Activated CD8-positive, alpha-beta T cell treated with anti-CD3 and anti-CD28 coated beads for 36 hours (primary cell): Measurements from ENCODE around the gene SPATA7. TPM values are rescaled to one million over a fixed set of nuclear protein-coding genes. Genes with fewer than 3 reads are reported as not detected.

Experiments used
- ATAC-seq: fragments of 200-7000 bp; cut with Tn5 transposase; one replicate; pipeline ENCODE4 v1.10.0; 2021; ENCODE audit warnings: mild to moderate bottlenecking, moderate library complexity
- CTCF ChIA-PET: fragments of 350-600 bp; sonication (Branson Sonifier 250); formaldehyde crosslinking; loops from one replicate; lab custom pipeline; 2021; ENCODE audit warnings: antibody characterized with exemption; lab: Charles Lee
- POLR2A ChIA-PET: fragments of 350-600 bp; sonication (Branson Sonifier 250); formaldehyde crosslinking; loops from one replicate; lab custom pipeline; 2021; ENCODE audit warnings: antibody characterized with exemption; lab: Charles Lee
- DNase-seq: peaks from one replicate; pipeline ENCODE4 v3.0.0-alpha.2; 2020
- H3K27ac Mint-ChIP-seq: one replicate; pipeline ENCODE4 v1.8.0; 2021; ENCODE audit warnings: mild to moderate bottlenecking, mixed read lengths
- H3K27me3 Mint-ChIP-seq: one replicate; pipeline ENCODE4 v1.8.0; 2021; ENCODE audit warnings: mixed read lengths
- H3K36me3 Mint-ChIP-seq: one replicate; pipeline ENCODE4 v1.8.0; 2021; ENCODE audit warnings: low read depth, mixed read lengths
- H3K4me1 Mint-ChIP-seq: one replicate; pipeline ENCODE4 v1.8.0; 2021; ENCODE audit warnings: low read depth, mixed read lengths
- H3K4me3 Mint-ChIP-seq: one replicate; pipeline ENCODE4 v1.8.0; 2021; ENCODE audit warnings: mild to moderate bottlenecking, moderate library complexity, mixed read lengths
- H3K9me3 Mint-ChIP-seq: one replicate; pipeline ENCODE4 v1.8.0; 2021; ENCODE audit warnings: mixed read lengths
- intact Hi-C: fragments of 100-400 bp; cut with micrococcal nuclease; formaldehyde crosslinking; loops from one replicate; pipeline ENCODE4 v1.10.0; 2022
- total RNA-seq, 2 experiments: library from RNA; stranded (reverse); gene quantifications; one replicate each; pipeline ENCODE4 v1.2.3, GENCODE V29; 2021
- TF ChIP-seq, protein P1 (sequence below): fragments of 200-600 bp; IDR thresholded peaks from one replicate; pipeline ENCODE4 v1.8.0; 2022; ENCODE audit warnings: antibody characterized with exemption, mild to moderate bottlenecking

Gene SPATA7
- total RNA-seq, 2 experiments from 2014 or later = 3.0 to 3.1 TPM

DNA sequence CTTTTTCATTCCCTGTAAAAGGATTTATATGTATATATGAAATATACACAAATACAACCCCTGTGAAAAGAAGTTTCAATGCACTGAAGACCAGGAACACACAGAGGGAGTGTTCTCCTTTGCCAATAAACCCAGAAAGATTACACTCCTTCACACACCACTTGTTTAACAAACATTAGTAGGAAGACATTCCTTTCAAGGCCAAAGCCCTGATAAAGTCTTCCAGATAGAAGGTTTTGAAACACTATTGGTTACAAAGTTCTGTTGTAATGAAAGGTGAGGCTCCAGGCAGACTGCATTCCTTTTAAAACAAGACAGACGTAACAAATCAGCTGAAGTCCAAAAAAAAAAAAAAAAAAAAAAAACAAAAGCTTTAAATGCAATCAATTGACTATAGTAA, 88.3 kb downstream of the SPATA7 start:
- ChIA-PET CTCF (no interaction called here), POLR2A (no interaction called here)
- Mint-ChIP-seq H3K4me1 (no peaks in the 10 kb centered on the region), H3K9me3 (no peaks in the 10 kb centered on the region), H3K4me3 (no peak overlapping the region), H3K27me3 (no peaks in the 10 kb centered on the region), H3K36me3 (no peaks in the 10 kb centered on the region), H3K27ac (no peak overlapping the region)
- intact Hi-C loops = no loop called here
- DNase-seq (no peak), ATAC-seq (no peak)
- TF ChIP-seq, protein P1, sequence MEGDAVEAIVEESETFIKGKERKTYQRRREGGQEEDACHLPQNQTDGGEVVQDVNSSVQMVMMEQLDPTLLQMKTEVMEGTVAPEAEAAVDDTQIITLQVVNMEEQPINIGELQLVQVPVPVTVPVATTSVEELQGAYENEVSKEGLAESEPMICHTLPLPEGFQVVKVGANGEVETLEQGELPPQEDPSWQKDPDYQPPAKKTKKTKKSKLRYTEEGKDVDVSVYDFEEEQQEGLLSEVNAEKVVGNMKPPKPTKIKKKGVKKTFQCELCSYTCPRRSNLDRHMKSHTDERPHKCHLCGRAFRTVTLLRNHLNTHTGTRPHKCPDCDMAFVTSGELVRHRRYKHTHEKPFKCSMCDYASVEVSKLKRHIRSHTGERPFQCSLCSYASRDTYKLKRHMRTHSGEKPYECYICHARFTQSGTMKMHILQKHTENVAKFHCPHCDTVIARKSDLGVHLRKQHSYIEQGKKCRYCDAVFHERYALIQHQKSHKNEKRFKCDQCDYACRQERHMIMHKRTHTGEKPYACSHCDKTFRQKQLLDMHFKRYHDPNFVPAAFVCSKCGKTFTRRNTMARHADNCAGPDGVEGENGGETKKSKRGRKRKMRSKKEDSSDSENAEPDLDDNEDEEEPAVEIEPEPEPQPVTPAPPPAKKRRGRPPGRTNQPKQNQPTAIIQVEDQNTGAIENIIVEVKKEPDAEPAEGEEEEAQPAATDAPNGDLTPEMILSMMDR = no peak

DNA sequence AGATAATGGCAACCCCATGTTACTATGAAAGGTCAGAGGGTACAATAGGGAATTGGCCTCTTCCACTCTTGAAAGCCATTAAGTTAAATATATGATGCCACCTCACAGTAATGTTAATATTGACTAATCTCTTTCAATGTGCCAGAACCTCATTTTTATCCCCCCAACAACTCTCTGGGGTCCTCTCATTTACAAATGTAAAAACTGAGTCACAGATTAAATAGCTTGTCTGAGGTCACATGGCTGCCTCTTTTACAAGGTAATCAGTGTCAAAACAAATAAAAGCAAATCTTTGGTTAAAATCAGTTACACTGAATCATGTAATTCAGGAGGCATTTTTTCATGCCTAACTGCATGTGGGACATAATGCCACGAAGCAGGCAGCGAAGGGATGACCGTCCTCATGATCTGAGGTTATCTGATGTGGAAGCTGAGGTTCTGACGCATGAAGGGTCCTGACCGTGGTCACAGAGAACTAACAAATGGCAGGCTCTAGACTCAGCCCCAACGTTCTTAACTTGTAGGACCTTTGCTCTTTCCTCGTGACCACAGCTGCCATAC, 90.8 kb downstream of the SPATA7 start:
- DNase-seq = no peak
- ATAC-seq = no peak
- H3K9me3 Mint-ChIP-seq = no peaks in the 10 kb centered on the region
- H3K36me3 Mint-ChIP-seq = no peaks in the 10 kb centered on the region
- no peaks in the 10 kb centered on the region for H3K4me1 Mint-ChIP-seq
- CTCF ChIA-PET = no interaction called here
- H3K27ac Mint-ChIP-seq = no peak overlapping the region
- TF ChIP-seq, protein P1 = no peak
- POLR2A ChIA-PET = no interaction called here
- intact Hi-C loops = no loop called here
- H3K27me3 Mint-ChIP-seq = peaks cover 1% of the 10 kb centered on the region
- H3K4me3 Mint-ChIP-seq = no peak overlapping the region

DNA sequence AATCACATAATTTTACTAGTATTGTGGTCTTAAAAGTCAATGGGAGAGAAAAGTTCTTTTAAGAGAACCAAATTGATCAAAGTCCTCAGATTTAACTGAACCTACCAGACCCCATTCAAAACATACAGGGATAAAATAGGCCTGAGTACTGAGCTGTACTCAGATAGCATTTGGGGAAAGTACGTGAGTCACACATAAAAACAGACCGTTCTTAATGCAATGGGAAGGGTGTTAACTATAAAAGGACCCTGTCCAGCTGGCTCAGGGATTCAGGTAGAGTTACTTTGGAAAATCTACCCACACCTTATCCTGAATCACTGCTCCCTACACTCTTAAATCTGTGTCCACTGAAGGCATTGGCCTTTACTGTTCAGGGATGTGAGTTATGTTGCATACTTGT, 91.4 kb downstream of the SPATA7 start:
- ChIA-PET CTCF (no interaction called here), POLR2A (no interaction called here)
- H3K27me3 Mint-ChIP-seq = peaks cover 4% of the 10 kb centered on the region
- no peak for DNase-seq
- H3K36me3 Mint-ChIP-seq = no peaks in the 10 kb centered on the region
- intact Hi-C loops = no loop called here
- H3K4me1 Mint-ChIP-seq = no peaks in the 10 kb centered on the region
- no peak overlapping the region for H3K4me3 Mint-ChIP-seq
- TF ChIP-seq, protein P1 = no peak
- H3K9me3 Mint-ChIP-seq = no peaks in the 10 kb centered on the region
- H3K27ac Mint-ChIP-seq = no peak overlapping the region
- no peak for ATAC-seq

DNA sequence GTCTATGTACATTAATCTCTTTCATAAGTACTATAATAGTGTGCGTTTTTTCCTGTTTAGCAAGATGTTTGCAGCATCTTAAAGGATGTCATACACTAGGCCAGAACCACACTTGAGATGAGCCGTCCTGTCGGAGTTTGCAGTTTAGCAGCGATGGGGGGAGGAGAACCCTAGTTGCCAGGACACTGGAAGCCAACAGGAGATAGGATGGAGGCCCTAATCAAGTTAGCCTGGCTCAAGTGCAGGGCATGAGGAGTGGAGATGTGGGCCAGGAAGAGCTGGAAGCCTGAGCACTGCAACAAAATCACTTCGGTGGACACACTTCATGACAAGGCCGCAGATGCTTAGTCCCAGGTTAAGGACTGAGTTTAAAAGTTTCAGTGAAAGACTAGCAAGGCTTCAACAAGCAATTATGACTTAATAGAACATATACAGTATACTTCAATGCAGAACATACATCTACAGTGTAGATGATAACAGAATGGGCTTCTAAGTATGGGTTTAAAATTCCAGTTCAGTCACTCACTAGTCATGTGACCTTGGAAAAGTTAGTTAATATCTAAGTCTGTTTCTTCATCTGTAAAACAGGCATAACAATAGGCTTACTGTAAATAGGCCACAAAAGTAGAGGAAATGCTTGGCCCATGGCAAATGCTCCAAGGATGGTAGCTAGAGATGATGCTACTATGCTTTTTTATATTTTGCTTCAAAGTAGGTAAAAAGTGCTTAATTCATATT, 92.2 kb downstream of the SPATA7 start:
- Mint-ChIP-seq H3K9me3 (no peaks in the 10 kb centered on the region), H3K27ac (no peak overlapping the region), H3K4me1 (no peaks in the 10 kb centered on the region), H3K27me3 (peaks cover 4% of the 10 kb centered on the region), H3K4me3 (no peak overlapping the region), H3K36me3 (no peaks in the 10 kb centered on the region)
- POLR2A ChIA-PET = no interaction called here
- ATAC-seq (no peak), DNase-seq (no peak)
- TF ChIP-seq, protein P1 = no peak
- intact Hi-C loops = no loop called here
- CTCF ChIA-PET = no interaction called here

GRCh38 chr14:88478931-88479330, 93.5 kb downstream of the SPATA7 start:
- Mint-ChIP-seq H3K36me3 (no peaks in the 10 kb centered on the region), H3K4me3 (no peak overlapping the region), H3K9me3 (no peaks in the 10 kb centered on the region), H3K27ac (no peak overlapping the region), H3K4me1 (no peaks in the 10 kb centered on the region), H3K27me3 (peaks cover 7% of the 10 kb centered on the region)
- intact Hi-C loops = no loop called here
- ATAC-seq (no peak), DNase-seq (no peak)
- ChIA-PET POLR2A (no interaction called here), CTCF (no interaction called here)
- TF ChIP-seq, protein P1 = no peak
